ENCODE data around the gene PCSK6.

- TF ChIP-seq CTCF (IDR thresholded peaks at IDR 0.05; ENCODE audit: poor library complexity, severe bottlenecking) (no peak), EZH2 (IDR thresholded peaks at IDR 0.05; ENCODE audit: borderline replicate concordance, insufficient read depth, low read length, poor library complexity, severe bottlenecking) (no peak), POLR2AphosphoS5 (IDR thresholded peaks at IDR 0.05) (no peak), EP300 (conservative IDR thresholded peaks at IDR 0.05; ENCODE audit: poor library complexity, severe bottlenecking) (no peak), MXI1 (conservative IDR thresholded peaks at IDR 0.05; ENCODE audit: poor library complexity, severe bottlenecking) (no peak), REST (IDR thresholded peaks at IDR 0.05; ENCODE audit: borderline replicate concordance) (no peak), SMC3 (conservative IDR thresholded peaks at IDR 0.05; ENCODE audit: poor library complexity) (no peak)
Measured at GRCh38 chr15:101277943-101278564, 211.5 kb downstream of the PCSK6 start.

Data from neural cell (in vitro differentiated cells).